Measurements from ENCODE around the gene BLACAT1.

BLACAT1 gene

GRCh38 chr1:205455581-205456382, at the start of gene BLACAT1:
Gene BLACAT1 (minus strand): TSS chr1:205456045.
- no peak within 1 kb of the TSS for H3K4me3 ChIP-seq (ENCODE audit: low read depth, low read length)
- TF ChIP-seq, protein P1, sequence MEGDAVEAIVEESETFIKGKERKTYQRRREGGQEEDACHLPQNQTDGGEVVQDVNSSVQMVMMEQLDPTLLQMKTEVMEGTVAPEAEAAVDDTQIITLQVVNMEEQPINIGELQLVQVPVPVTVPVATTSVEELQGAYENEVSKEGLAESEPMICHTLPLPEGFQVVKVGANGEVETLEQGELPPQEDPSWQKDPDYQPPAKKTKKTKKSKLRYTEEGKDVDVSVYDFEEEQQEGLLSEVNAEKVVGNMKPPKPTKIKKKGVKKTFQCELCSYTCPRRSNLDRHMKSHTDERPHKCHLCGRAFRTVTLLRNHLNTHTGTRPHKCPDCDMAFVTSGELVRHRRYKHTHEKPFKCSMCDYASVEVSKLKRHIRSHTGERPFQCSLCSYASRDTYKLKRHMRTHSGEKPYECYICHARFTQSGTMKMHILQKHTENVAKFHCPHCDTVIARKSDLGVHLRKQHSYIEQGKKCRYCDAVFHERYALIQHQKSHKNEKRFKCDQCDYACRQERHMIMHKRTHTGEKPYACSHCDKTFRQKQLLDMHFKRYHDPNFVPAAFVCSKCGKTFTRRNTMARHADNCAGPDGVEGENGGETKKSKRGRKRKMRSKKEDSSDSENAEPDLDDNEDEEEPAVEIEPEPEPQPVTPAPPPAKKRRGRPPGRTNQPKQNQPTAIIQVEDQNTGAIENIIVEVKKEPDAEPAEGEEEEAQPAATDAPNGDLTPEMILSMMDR (IDR thresholded peaks at IDR 0.05; ENCODE audit: low read depth, low read length) = no peak
- in situ Hi-C loops (cut with HindIII; ENCODE audit: low sequenced_read_pairs) = no loop called here
- DNase-seq (ENCODE audit: low read depth, low spot score) = no peak

- TF ChIP-seq, protein P1 (IDR thresholded peaks at IDR 0.05; ENCODE audit: low read depth, low read length) = no peak
- DNase-seq (ENCODE audit: low read depth, low spot score) = no peak
- in situ Hi-C loops (cut with HindIII; ENCODE audit: low sequenced_read_pairs) = no loop called here
- peak overlapping the region; percentile 26 for H3K4me3 ChIP-seq (ENCODE audit: low read depth, low read length)
Measured at GRCh38 chr1:205505076-205505729, 49.4 kb upstream of the BLACAT1 start.

- TF ChIP-seq, protein P1 (IDR thresholded peaks at IDR 0.05; ENCODE audit: low read depth, low read length) = no peak
- peak within 1 kb of the TSS; percentile 26 for H3K4me3 ChIP-seq (ENCODE audit: low read depth, low read length)
- DNase-seq (ENCODE audit: low read depth, low spot score) = no peak
- in situ Hi-C loops (cut with HindIII; ENCODE audit: low sequenced_read_pairs) = no loop called here
Measured at GRCh38 chr1:205504311-205505075, 48.6 kb upstream of the BLACAT1 start, which contains the start of gene CDK18. Gene CDK18 (plus strand): TSS chr1:205504669. CDS start chr1:205523168, 18,499 bp downstream.

DNA sequence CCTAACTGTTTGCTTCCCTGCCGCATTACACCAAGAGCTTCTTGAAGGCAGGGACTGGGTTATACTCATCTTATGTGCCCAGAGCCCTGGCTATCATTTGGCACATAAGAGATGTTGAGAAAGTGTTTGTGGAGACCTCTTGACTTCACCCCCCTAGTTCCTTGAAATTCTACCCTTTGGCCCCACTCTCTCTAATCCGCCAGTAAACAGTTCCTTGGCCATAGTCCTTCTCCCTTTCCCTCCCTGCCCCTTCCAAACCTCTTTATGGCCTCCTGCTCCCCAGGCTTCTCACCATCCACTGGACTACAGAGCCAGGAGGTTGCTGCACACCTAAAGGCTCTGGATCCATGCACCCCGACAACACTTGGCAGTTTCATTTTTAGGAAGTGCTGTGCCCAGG, 47.1 kb upstream of the BLACAT1 start:
- TF ChIP-seq, protein P1 (IDR thresholded peaks at IDR 0.05; ENCODE audit: low read depth, low read length) = no peak
- in situ Hi-C loops (cut with HindIII; ENCODE audit: low sequenced_read_pairs) = no loop called here
- no peak for DNase-seq (ENCODE audit: low read depth, low spot score)
- H3K4me3 ChIP-seq (ENCODE audit: low read depth, low read length) = no peak overlapping the region

DNA sequence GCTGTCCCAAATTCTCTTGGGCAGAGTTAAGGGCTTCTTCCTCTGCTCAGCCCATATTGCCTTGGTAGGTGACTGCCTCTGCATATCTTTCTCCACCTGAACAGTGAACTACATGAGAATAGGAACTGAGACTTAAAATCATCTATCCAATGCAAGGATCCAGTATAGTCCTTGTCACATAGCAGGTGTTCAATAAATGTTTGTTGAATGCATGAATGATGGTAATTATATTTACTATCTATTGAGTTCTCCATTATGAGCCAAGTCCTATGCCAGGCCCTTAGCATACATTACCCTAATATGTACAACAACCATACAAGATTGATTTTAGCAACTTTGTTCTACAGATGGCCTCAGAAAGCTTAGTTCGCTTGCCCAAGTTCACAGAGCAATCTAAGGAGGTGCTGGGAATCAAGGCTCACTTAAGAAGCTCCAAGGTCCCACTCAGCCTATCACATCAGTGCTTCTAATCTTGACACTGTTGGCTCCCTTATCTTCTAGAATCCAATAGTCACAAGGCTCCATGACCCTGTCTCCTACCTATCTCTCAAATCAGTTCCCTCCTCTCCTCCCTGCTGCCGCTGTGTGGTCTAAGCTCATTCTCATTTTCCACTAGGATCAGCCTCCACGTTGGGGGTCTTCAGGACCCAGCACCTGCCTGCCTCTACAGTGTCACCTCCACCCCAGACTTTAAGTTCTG, 46.4 kb upstream of the BLACAT1 start:
- DNase-seq (ENCODE audit: low read depth, low spot score) = no peak
- in situ Hi-C loops (cut with HindIII; ENCODE audit: low sequenced_read_pairs) = no loop called here
- TF ChIP-seq, protein P1 (IDR thresholded peaks at IDR 0.05; ENCODE audit: low read depth, low read length) = no peak
- H3K4me3 ChIP-seq (ENCODE audit: low read depth, low read length) = no peak overlapping the region
